HG03039 (cell line): Measurements from ENCODE around the gene HAVCR1.
A peak's percentile ranks its signal among the peaks of the same experiment; 100 is the strongest.
"Not testable (repeated sequence)": the region's sequence is repeated elsewhere in the genome, so short reads cannot be mapped to it uniquely, and the experiment has no call there.

Experiments
- ATAC-seq: cut with Tn5 transposase; IDR thresholded peaks from one replicate; pipeline ENCODE4 v1.9.1; 2021; ENCODE audit warnings: mild to moderate bottlenecking, moderate library complexity; ENCODE audit not compliant: unreplicated experiment

The HAVCR1 gene

DNA sequence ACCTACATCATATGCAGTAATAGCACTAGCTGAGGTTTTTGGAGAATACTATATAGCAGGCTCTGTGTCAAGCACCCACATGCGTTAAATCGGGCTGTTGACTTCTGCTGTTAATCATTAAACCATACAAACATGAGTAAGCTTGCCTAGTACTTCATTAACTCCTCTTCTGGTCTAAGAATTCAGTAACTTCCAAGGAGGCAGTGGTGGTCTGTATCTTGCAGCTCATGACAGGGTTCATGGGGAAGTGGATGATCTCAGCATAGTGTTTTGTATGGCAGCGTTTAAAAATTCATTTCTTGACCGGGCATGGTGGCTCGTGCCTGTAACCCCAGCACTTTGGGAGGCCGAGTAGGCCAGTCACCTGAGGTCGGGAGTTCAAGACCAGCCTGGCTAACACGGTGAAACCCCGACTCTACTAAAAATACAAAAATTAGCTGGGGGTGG lies at the start of gene HAVCR1:
TSS of gene HAVCR1 (minus strand) at position 24 of the 447 bp plus-strand sequence. CDS start 1,173 bp downstream, outside the sequence.
- ATAC-seq = no peak

DNA sequence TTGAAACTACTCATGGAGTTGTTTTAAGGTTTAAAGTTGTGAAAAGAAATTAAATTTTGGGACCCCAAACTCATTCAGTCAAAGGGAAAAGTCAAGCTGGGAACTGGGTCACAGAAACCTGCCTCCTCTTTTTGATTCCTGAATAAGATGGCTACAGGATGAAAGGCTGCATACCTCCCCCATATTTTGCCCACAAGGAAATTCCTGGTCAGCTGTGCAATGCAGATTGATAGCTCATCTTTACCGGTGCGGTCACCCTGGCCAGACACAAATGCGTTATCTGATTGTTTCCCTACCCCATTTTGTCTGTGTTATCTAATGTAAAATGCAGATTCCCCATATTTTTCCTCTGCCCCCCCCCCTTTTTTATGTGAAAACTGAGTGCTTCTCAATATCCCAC lies 48.6 kb upstream of the HAVCR1 start:
- ATAC-seq = no peak

DNA sequence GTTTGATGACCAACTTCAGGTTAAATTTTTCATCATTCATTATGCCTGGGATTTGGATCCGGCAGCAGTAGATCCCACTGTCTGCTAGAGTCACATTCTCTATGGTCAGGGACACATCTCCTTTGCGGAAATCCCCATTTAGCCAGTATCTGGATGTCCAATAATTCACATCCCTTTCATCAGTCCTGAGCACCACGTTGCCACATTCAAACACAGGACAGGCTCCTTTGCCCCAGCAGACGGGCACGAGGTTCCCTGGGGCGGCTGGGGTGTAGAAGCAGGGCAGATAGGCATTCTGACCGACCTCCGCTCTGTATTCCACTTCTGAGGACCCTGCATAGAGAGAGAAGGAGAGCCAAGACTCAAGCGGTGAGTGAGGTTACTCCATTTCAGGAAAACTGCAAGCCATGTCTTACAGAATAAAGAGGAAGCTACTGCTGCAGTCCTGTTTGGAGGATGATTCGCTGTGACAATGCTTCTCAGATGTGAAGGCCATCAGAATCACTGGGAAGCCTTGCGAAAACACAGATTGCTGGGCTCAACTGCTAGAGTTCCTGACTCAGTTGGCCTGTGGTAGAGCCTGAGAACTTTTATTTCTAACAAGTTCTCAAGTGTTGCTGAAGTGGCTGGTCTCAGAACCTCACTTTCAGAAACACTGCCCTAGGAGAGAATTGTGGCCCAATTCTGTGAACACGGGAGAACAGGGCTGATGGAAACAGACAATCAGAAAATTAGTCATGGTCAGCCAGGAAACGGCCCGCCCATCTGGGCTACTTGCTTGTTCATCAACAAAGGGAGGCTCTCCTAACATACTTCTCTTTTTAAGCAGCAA lies 47.9 kb upstream of the HAVCR1 start:
- ATAC-seq = no peak

DNA sequence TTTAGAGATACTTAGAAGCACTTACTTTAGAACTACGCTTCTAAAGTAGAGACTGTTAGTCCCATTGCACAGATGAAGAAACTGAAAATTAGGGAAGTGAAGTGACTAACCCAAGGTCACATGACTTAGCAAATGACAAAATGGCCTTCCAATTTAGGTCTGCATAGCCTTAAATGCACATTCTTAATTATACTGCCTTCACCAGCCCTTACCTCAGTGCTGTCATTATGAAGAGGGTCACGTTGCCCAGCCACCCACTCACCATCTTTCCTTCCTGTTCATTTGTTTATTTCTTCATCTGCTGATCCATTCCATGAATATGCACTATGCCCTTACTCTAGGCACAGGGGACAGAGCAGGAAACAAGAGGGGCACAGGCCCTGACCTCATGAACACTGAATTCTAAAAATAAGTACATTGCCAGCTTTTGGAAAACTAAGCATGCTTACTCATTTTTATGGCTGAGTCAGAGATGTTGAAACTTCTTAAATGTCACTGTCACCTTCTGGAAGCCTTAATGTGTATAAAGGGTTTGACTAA lies 41.3 kb upstream of the HAVCR1 start:
- peak; percentile 50 for ATAC-seq

DNA sequence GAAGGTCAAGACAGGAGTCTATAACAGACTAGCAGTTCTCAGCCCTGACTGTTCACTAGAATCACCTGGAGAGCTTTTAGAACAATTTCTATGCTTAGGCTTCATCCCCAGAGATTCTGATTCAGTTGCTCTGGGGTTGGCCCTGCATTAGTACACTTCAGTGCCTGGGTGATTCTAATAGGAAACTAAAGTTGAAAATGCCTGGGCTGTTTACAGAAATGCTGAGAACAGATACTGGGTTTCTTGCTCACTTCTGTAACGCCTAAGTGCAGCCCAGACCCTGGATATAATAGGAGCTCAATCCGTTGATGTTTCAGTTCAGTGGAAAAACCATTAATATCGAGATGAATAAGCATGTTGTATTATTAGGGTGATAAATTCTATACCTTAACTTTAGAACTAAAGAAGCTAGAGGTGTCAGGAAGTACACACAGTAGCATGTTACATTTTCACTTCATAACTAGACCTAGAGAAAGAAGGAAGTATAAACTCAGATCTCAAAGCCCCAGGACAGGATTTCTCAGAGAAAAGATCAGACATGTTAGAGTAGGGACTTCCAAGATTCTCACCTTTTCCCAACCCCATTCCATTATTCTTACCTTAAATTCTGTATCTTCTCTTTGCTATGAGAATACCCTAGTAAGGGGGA lies 29.6 kb upstream of the HAVCR1 start:
- ATAC-seq = peak; percentile 54

DNA sequence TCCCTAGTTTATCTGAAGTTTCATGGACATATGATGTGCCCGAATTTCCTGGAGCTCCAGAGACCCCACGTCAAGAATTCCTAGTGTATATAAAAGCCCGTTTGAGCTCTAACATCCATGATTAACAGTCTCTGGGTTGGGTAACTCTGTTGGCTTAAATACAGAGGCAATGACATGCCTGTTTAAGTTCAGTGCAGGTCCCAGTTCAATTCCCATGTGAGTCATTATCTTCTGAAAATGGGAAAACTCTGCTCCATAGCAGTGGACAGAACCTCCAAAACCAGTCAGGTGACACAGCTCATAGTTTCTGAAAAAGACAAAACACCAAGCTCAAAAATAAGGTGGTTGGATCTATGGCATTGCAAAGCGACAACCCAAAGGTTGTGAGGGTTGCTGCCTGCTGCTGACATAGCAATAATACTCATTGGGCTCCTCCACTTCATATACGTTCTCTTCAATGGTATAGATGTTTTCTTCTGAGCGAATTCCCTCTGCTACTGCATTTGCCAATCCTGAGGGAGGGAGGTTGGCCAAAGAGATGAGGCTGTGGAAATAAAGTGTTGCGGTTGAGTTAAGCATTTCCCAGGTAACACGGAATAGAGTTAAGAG lies 27.9 kb upstream of the HAVCR1 start:
- ATAC-seq = no peak

DNA sequence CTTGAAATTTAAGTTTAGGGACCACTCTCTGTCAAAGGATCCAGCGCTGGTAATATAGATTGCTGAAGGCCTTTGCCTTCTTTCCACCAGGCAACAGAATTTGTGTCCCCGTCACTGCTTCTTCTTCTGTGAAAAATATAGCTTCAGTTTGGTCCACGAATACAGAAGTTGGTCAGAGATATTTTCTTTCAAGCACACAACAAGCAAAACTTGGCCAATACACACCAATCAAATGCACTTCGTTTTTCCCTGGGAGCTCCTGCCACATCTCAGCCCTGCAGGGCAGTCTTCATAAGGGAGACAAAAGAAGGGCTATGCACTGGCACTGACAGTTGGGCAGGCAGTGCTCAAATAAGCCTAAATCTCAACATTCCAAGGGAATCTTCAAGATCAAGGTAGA lies 27.0 kb upstream of the HAVCR1 start:
- no peak for ATAC-seq

DNA sequence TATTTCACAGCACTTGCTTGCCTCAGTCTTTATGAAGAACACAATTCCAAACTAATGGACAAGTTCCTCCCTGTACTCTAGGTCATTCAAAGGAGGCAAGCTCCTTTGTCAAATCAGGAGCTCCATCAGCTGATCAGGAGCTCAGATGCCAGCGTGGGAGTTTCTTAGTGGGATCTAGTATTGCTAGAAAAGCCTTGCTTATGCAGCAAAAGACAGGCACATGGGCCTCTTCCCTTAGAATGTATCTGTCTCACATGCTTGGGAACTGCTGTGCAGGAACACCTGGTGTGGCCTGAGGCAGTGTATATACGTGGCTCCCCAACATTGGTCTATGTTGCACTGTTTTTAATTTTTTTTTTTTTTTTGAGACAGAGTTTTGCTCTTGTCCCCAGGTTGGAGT lies 21.4 kb upstream of the HAVCR1 start:
- ATAC-seq = no peak

DNA sequence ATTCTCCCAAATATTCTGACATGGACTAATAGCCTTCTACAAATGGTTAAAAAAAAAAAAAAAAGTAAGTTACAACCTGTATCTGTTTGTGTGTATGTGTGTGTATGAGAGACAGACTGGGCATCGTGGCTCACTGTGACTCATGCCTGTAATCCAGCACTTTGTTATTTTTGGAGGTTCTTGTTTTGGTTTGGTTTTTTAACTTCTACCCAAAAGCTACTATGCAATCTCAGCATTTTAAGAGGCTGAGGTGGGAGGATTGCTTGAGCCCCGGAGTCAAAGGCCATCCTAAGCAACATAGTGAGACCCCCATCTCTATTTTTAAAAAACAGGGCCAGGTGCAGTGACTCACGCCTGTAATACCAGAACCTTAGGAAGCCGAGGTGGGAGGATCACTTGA lies 17.6 kb upstream of the HAVCR1 start:
- ATAC-seq = no peak

DNA sequence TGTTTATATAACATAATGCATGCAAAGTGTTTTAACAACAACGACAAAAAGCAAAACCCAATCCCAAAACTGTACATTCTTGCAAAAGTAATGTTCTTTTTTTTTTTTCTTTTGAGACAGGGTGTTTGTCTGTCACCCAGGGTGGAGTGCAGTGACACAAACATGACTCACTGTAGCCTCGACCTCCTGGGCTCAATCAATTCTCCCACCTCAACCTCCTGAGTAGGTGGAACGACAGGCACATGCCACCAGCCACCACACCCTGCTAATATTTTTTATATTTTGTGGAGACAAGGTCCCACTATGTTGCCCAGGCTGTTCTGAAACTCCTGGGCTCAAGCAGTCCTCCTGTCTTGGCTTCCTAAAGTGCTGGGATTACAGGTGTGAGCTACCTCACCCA lies 13.6 kb upstream of the HAVCR1 start:
- ATAC-seq = no peak

DNA sequence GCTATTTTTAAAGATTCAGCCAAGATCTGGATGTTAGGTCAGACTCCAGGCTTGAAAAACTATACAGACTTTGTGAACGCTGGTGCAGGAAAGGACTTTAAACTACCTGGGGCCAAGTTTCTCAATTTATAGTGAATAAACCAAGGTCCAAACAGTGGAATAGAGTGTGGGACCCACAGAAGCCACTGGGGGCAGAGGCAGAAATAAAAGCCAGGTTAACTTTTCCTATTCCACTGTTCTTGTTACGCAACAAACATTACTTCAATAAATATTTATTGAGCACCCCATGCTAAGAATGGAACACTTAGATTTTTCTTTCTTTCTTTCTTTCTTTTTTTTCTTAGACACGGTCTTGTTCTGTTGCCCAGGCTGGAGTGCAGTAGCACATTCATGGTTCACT lies 11.0 kb upstream of the HAVCR1 start:
- ATAC-seq = no peak

DNA sequence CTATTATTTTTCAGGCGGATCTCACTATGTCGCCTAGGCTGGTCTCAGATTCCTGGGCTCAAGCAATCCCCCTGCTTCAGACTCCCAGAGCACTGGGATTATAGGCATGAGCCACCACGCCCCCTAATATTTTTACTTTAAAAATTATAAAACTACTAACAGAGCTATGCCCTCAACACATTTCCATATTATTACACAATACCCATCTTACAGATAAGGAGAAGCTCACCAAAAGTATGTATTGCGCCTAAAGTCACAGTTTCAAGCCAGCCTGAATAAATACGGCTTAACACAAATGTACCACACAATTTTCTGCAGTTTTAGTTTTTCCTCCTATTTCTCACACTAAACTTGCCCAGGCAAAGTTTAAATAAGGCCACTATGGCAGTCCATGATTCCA lies 9.9 kb upstream of the HAVCR1 start:
- ATAC-seq = no peak

DNA sequence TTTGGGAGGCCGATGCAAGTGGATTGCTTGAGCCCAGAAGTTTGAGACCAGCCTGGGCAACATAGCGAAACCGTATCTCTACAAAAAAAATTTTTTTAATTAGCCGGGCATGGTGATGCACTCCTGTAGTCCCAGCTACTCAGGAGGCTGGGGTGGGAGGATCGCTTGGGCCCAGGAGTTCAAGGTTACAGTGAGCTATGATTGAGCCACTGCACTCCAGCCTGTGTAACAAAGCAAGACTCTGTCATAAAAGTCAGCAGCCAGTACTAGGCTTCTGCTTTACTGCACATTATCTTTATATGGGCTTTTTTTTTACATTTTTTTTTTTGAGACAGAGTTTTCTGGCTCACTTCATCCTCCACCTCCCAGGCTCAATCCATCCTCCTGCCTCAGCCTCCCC lies 9.4 kb upstream of the HAVCR1 start:
- no peak for ATAC-seq

DNA sequence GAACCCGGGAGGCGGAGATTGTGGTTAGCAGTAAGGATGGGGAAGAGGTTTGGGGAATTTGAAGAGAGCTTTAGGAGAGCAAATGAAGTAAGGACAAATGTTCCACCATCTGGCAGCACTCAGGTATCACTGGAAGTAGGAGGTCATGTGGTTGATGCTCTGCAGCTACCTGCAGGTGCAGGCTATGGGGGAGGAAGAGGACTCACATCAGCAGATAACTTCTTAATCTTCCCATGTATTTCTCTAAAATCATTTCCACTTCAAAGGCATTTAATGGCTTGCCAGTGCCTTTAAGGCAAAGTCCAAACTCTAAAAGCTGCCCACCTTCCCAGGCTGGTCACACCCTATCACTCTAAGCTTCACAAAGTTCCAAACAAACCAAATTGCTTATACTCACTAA lies 8.1 kb upstream of the HAVCR1 start:
- no peak for ATAC-seq

DNA sequence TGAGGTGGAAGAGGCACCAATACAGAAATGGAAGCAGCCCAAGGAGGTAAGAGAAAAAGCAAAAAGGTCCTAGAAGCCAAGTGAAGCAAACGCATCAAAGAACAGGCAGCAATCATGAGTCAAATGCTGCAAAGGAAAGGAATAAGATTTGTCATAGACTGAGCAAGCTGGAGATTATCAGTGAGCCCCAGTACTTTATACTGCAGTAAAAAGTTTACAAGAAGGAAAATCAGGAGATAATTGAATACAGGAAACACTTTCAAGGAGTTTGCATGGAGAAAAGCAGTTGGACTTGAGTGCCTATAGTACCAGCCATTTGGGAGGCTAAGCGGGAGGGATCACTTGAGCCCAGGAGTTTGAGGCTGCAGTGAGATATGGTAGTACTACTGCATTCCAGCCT lies 7.2 kb upstream of the HAVCR1 start:
- no peak for ATAC-seq

DNA sequence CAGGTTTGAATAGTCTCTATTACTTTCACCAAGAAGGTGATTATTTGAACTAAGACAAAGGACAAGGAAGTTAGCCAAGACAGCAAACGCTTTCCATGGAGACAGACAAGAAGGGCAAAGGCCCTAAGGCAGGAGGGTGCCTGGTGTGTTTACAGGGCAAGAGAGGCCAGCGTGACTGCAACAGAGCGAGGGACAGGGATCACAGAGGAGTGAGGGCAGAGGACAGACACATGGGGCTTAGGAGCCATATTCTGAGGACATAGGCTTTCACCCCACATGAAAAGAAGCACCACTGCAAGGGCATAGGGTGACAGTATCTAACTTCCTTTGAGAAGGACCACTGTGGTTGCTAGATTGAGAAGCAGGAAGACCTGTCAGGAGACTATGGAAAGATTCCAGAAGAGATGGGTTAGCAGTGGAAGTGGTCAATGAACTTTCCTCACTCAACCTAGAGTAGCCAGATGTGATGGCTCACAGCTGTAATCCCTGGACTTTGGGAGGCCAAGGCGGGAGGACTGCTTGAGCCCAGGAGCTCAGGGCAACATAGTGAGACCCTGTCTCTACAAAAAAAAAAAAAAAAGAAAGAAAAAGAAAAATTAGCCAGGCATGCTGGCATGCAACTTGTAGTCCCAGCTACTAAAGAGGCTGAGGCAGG lies 5.0 kb upstream of the HAVCR1 start:
- no peak for ATAC-seq

DNA sequence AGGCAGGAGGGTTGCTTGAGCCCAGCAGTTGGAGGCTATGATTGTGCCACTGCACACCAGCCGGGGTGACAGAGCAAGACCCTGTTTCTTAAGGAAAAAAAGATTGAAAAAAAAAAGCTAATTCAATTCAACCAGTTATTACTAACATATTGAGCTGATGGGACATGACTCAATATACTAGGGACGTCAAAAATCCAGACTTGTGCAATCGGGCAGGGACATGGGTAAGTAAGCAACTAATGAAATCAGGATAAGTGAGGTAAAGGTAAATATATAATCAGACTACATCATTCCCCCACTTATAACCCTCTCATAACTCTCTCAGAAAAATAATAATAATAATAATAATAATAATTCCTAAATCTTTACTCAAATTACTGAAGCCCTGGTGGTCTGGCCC lies 975 bp upstream of the HAVCR1 start:
- ATAC-seq = no peak

DNA sequence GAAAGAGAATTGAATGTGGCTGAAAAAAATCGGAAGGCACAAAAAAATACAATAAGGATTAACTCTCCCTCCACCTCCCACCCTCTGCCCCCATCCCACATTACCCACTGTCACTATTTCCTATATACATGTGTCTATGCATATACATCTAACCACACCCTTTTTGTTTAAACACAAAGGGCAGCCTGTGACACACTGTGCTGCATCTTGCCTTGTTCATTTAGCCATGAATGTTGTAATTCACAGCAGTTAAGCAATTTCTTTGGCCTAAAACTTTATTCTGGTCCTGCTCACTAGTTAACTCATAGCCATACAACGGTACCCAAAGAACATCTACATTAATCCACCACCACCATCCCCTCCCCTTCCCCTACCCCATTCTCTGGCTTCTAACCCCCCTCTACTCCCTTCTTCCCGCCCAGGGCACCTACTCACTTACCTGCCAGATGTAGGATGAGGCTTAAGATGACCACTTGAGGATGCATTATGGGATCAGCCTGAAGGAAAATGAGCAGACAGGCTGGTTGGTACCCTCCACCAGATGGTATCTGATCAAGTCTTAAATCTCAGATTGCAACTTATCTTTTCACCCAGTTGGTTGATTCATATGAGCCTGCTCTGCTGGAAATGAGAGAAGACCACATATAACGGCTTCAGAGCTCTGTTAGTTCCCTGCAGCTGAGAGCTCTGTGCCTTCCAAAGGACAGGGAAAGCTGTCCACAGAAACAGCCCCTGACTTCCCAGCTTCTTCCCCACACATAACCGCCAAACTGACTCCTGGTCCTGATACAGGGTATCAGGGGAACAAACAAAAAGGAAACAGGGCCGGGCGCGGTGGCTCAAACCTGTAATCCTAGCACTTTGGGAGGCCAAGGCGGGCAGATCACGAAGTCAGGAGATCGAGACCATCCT lies 1.2 kb downstream of the HAVCR1 start:
- ATAC-seq = no peak

DNA sequence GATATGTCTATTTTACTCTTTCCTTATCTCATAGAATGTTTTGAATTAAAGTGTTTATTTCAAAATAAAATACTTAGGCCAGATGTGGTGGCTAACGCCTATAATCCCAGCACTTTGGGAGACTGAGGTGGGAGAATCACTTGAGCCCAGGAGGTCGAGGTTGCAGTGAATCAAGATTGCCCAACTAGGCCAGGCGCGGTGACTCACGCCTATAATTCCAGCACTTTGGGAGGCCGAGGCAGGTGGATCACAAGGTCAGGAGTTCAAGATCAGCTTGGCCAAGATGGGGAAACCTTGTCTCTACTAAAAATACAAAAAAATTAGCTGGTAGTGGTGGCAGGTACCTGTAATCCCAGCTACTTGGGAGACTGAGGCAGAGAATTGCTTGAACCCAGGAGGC lies 2.1 kb downstream of the HAVCR1 start:
- not testable (repeated sequence) for ATAC-seq

DNA sequence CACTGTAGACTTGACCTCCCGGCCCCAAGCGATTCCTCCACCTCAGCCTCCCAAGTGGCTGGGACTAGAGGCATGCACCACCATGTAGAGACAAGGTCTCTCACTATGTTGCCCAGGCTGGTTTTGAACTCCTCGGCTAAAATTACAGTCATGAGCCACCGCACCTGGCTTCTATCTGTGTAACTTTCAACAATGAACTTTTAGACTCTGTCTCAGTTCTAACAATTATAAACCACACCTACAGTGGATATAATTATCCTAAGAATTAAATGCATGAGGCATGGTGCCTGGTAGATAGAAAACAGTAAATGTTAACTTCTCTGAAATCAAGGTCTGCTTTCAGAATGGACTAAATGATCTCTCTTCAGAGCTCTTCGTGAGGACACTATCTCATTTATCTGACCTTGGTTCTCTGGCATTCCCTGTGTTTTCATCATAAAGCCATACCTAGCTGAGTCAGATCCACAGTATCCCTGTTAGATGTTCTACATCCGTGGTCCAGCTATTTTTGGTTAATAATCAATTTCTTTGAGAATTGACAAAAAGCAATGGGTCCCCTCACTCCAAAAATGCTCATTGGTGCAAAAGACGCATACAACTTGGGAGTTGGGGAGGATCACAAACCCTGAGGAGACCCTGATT lies 7.2 kb downstream of the HAVCR1 start:
- ATAC-seq = no peak
